GM18507 (cell line): ENCODE data around the gene SLC12A9.
"Not testable (repeated sequence)": the region's sequence is repeated elsewhere in the genome, so short reads cannot be mapped to it uniquely, and the experiment has no call there.

Experiments
- DNase-seq: peaks from one replicate; pipeline ENCODE4 v3.0.0; 2011; ENCODE audit warnings: low read depth; ENCODE audit not compliant: insufficient read length; ENCODE audit errors: extremely low spot score
- FAIRE-seq: peaks from 2 replicates; lab custom pipeline; 2011; peaks lifted over from hg19 to GRCh38; lab: Jason Lieb, UNC

SLC12A9 gene

GRCh38 chr7:100824499-100825214 lies 27.9 kb upstream of the SLC12A9 start:
- FAIRE-seq (no peak), DNase-seq (no peak)

DNA sequence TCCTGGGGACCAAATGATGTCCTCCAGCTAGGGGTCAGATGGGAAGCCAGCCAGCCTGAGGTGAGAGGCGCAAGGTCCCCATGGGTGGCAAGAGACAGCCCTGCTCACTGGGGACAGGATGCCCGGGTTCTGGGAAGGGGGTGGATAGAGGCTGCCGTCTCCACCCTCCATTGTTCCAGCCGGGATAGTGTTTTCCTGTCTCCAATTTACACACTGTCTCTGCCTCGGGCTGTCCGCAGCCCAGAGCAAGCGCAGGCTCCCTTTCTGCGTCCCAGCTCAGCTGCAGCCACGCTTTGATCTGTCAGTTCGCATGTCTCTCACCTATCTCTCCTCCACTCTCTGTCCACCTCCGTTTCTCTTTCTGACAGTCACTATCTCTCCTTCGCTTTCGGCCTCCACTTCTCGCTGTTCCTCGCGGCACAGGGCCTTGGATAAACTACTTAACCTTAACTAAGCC lies 27.3 kb upstream of the SLC12A9 start:
- FAIRE-seq (no peak), DNase-seq (no peak)

DNA sequence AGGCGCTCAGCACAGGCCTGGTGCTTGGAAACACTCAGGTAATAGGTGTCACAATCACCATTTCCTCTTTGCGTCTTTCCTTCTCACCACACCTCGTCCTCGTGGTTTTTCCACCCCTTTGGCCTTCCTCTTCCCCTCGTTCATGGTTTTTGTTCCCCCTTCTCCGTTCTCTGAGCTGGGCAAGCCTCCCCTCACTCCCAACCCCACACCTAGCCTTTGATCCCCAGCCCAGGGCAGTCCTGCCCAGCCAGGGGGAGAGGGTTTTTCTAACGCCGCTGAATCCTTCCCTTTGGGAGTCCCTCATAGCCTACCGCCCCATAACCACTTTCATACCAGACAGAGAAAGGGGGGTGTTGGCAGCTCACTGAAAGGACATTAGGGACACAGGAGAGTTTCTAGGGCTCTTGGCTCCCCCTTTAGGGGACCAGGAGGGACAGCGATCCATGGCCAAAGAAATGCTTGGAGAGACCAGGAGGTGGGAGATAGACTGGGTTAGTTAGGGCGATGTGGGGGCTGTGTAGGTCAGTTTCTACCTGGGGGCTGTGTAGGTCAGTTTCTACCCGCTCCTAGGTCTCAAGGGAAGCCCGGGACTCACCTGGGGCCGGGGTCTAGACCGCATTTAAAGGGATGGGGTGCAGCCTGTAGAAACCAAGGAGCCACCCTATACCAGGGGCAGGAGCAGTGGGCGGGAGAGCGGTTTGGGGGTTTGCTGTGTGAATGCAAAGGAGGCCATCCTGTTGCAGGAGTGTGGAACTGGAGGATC lies 26.6 kb upstream of the SLC12A9 start:
- no peak for FAIRE-seq
- no peak for DNase-seq

DNA sequence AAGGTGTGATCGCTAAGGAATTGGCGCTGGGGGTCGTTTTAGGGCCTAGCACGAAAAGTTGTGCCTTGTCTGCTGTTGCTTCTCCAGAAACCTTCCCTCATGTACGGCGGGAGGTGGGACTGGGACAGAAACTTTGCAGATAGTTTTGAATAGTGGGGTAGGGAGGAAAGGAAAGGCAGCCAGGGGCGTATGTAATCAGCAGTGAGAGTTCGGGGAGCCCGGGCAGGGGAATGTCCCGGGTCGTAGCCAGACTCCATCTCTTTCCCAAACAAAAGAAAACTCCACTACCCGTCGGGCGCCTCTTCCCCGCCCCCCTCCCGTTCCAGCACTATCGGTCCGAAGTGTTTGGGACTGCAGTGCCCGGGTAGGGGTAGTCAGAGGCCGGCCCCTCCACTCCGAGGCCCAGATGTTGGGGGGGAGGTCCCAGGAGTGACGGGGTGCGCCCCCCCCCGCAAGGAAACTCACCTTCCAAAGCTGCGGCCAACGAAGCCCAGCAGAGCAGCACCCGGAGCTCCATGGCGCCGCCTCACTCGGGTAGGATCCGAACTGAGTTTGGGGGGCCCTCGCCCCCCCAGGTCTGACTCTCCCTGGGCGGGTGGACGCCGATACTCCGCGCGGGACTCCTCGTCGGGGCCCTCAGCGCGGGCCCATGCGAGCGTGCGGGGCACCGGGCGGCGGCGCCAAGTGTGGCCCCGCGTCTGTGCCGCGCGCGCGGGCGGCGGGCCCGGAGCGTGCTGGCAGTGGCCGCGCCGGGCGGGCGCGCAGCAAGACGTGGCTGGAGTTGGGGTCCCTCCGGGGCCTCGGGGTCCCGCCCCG lies 25.8 kb upstream of the SLC12A9 start:
- DNase-seq (no peak), FAIRE-seq (no peak)

DNA sequence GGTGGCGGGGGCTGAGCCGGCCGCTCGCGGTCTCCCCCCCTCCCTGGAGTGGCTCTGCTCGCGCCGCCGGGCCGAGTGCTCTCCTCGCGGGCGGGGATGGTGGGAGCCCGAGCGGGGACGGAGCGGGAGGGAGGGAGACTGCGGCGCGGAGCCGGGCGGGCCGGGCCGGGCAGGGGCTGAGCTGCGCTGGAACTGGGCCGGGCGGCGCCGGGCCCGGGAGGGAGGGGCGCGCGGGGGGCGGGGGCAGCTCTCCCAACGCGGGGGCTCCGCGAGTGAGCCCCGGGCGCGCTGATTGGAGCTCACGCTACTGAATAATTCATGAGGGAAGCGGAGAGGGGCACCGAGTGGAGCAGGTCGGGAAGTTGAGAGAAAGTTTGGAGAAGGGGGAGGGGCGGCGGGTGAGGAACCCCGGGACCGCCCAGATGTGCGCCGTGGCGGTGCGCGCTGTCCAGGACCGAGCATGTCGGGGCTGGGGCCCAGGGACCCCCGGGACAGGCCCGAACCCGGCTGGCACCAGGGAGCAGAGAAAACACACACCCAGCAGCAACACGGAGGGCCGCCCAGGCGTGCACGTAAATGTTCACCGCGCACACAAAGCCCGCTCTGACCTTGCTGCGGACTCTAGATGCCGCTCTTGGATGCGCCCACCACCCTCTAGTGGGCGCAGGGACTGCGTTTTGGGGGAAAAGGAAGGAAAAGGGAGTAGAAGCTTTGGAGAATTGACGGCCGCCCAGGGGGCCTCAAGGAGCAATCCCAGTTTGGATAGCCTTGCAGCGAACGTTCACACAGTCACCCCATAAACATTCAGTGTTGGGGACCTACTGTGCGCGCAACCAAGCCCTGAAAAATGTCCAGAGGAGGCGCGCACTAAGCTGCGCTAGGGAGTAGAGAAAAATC lies 24.9 kb upstream of the SLC12A9 start, which contains the start of gene EPHB4:
Gene EPHB4, minus strand, starts transcription at position 194 of the 897 bp plus-strand sequence. CDS start 493 bp downstream, outside the sequence.
- FAIRE-seq: no peak
- no peak for DNase-seq

GRCh38 chr7:100829150-100829716 lies 23.3 kb upstream of the SLC12A9 start:
- FAIRE-seq: no peak
- no peak for DNase-seq

DNA sequence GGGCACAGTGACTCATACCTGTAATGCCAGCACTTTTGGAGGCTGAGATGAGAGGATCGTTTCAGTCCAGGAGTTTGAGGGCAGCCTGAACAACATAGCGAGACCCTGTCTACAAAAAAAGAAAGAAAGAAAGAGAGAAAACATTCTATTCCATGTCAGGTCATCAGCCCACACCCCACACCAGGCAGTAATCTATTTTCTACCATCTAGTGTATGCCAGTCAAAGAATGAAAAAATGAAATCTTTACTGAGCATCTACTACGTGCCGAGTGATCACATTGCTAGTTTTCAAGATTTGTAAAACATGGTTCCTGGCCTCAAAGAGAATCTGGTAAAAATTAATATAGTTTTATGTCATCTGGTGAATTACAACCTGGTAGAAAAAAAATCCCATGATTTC lies 22.1 kb upstream of the SLC12A9 start:
- no peak for DNase-seq

GRCh38 chr7:100832281-100832633 lies 20.3 kb upstream of the SLC12A9 start:
- DNase-seq (no peak), FAIRE-seq (no peak)

More for the DNA sequence above, 22.1 kb upstream of the SLC12A9 start:
- FAIRE-seq: no peak

- FAIRE-seq: no peak
- no peak for DNase-seq
These were observed 16.4 kb upstream of the SLC12A9 start for GRCh38 chr7:100835903-100836811.

DNA sequence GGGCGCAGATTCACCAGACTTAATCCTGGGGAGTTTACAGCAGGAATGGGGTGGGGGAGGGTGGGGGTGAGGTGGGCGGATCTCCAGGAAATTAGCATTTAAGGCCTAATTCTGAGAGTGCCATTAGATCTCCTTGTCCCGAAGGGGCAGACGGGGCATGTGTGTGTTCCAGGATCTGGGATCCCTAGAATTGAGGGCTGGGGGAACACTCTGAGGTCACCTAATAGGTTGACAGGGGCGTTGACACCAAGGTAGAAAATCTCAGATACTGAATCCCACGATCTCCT lies 15.8 kb upstream of the SLC12A9 start:
- FAIRE-seq (no peak), DNase-seq (no peak)

- FAIRE-seq: peak; percentile 88
- DNase-seq: peak; percentile 80
These were observed 15.2 kb upstream of the SLC12A9 start for GRCh38 chr7:100837099-100837836.

GRCh38 chr7:100839361-100839760 lies 13.2 kb upstream of the SLC12A9 start:
- no peak for FAIRE-seq
- DNase-seq: no peak

GRCh38 chr7:100840470-100841100 lies 11.9 kb upstream of the SLC12A9 start:
- DNase-seq (no peak), FAIRE-seq (no peak)

- DNase-seq (no peak), FAIRE-seq (no peak)
These were observed 5.2 kb upstream of the SLC12A9 start for GRCh38 chr7:100847360-100847759.

GRCh38 chr7:100854146-100854895 lies 1.8 kb downstream of the SLC12A9 start:
- FAIRE-seq (no peak), DNase-seq (no peak)

GRCh38 chr7:100854899-100855298 lies 2.4 kb downstream of the SLC12A9 start:
- DNase-seq, FAIRE-seq: not testable (repeated sequence)
